Gastrocnemius medialis (tissue), 4 donors: ENCODE data around the gene RABGAP1L.

Source experiments
- POLR2A ChIP-seq, 2 donors: fragments of 450-650 bp; IDR thresholded peaks; one replicate each; pipeline ENCODE4 v1.6.1; 2017; ENCODE audit warnings: antibody characterized with exemption in 2 of 2, mild to moderate bottlenecking in 2 of 2, moderate library complexity in 2 of 2
- TF ChIP-seq, protein P1 (sequence below), 5 experiments: fragments of 450-650 bp in 3 of 5; fragments of 200-600 bp in 2 of 5; sonication (generic) in 2 of 5; IDR thresholded peaks in 4 of 5; conservative IDR thresholded peaks in 1 of 5; 1 replicate in 4 of 5; 2 replicates in 1 of 5; pipeline ENCODE4 v1.5.1; 2016 to 2019; ENCODE audit warnings: antibody characterized with exemption in 5 of 5, mild to moderate bottlenecking in 3 of 5, moderate library complexity in 3 of 5

- TF ChIP-seq, protein P1, sequence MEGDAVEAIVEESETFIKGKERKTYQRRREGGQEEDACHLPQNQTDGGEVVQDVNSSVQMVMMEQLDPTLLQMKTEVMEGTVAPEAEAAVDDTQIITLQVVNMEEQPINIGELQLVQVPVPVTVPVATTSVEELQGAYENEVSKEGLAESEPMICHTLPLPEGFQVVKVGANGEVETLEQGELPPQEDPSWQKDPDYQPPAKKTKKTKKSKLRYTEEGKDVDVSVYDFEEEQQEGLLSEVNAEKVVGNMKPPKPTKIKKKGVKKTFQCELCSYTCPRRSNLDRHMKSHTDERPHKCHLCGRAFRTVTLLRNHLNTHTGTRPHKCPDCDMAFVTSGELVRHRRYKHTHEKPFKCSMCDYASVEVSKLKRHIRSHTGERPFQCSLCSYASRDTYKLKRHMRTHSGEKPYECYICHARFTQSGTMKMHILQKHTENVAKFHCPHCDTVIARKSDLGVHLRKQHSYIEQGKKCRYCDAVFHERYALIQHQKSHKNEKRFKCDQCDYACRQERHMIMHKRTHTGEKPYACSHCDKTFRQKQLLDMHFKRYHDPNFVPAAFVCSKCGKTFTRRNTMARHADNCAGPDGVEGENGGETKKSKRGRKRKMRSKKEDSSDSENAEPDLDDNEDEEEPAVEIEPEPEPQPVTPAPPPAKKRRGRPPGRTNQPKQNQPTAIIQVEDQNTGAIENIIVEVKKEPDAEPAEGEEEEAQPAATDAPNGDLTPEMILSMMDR (IDR thresholded peaks at IDR 0.05 in 4 of 5, conservative IDR thresholded peaks at IDR 0.05 in 1 of 5), result no peak
- no peak for TF ChIP-seq POLR2A (IDR thresholded peaks at IDR 0.05)
These were observed 306.5 kb downstream of the RABGAP1L start for GRCh38 chr1:174465855-174466254.
